Gastrocnemius medialis (tissue), 4 donors: ENCODE measurements around the gene COP1. TPM values are rescaled to one million over a fixed set of nuclear protein-coding genes. Genes with fewer than 3 reads are reported as not detected.

Source experiments
- ATAC-seq, 2 donors: fragments of 150-250 bp; one replicate each; pipeline ENCODE4 v1.9.1; 2016
- DNase-seq, 2 donors: peaks; one replicate each; pipeline ENCODE4 v3.0.0-alpha.2; 2019
- H3K27ac ChIP-seq, 4 donors: fragments of 200-600 bp; sonication (generic); 1 replicate in 1 of 4; 2 replicates in 3 of 4; pipeline ENCODE4 v1.5.1; 2016 to 2018; ENCODE audit warnings: mild to moderate bottlenecking in 2 of 4, moderate library complexity in 1 of 4
- H3K27me3 ChIP-seq, 3 donors: fragments of 200-600 bp; sonication (generic) in 2 of 3; 1 replicate in 1 of 3; 2 replicates in 2 of 3; pipeline versions ENCODE4 v1.5.1 to v1.6.0; 2016 to 2019; ENCODE audit warnings: mild to moderate bottlenecking in 1 of 3, moderate library complexity in 1 of 3
- H3K36me3 ChIP-seq, 2 donors: fragments of 200-600 bp; sonication (generic) in 1 of 2; one replicate each; pipeline ENCODE4 v1.5.1; 2017 to 2018
- H3K4me1 ChIP-seq, 2 donors: fragments of 200-600 bp; sonication (generic) in 1 of 2; one replicate each; pipeline ENCODE4 v1.5.1; 2016 to 2017; ENCODE audit warnings: mild to moderate bottlenecking in 2 of 2
- H3K4me3 ChIP-seq, 4 donors: fragments of 200-600 bp; sonication (generic) in 3 of 4; 1 replicate in 1 of 4; 2 replicates in 3 of 4; pipeline ENCODE4 v1.5.1; 2016 to 2019; ENCODE audit warnings: mild to moderate bottlenecking in 2 of 4
- H3K9me3 ChIP-seq, 3 donors: fragments of 200-600 bp; sonication (generic) in 2 of 3; 1 replicate in 1 of 3; 2 replicates in 2 of 3; pipeline ENCODE4 v1.5.1; 2016 to 2019
- POLR2A ChIP-seq, 2 donors: fragments of 450-650 bp; IDR thresholded peaks; one replicate each; pipeline ENCODE4 v1.6.1; 2017; ENCODE audit warnings: antibody characterized with exemption in 2 of 2, mild to moderate bottlenecking in 2 of 2, moderate library complexity in 2 of 2
- in situ Hi-C, 4 donors: fragments of 200-750 bp; cut with MboI; loops; one replicate each; pipeline versions ENCODE4 v1.15.0 to v1.8.0; 2017; ENCODE audit warnings: low sequenced_read_pairs in 4 of 4
- intact Hi-C: fragments of 100-400 bp; cut with DNase I; formaldehyde crosslinking; loops from one replicate; pipeline ENCODE4 v1.15.1; 2023; ENCODE audit warnings: low total_unique reads
- total RNA-seq, 4 donors: library from RNA; depleted of rRNA; stranded (reverse); fragments of >200 nt; gene quantifications; one replicate each; pipeline versions ENCODE4 v1.1.0 to v1.2.3, GENCODE V29; 2016
- TF ChIP-seq, protein P1 (sequence below), 5 experiments: fragments of 450-650 bp in 3 of 5; fragments of 200-600 bp in 2 of 5; sonication (generic) in 2 of 5; IDR thresholded peaks in 4 of 5; conservative IDR thresholded peaks in 1 of 5; 1 replicate in 4 of 5; 2 replicates in 1 of 5; pipeline ENCODE4 v1.5.1; 2016 to 2019; ENCODE audit warnings: antibody characterized with exemption in 5 of 5, mild to moderate bottlenecking in 3 of 5, moderate library complexity in 3 of 5

Gene COP1
- total RNA-seq, 4 donors from 2014 or later, result 19.6 to 29.7 (median 25.3) TPM

DNA sequence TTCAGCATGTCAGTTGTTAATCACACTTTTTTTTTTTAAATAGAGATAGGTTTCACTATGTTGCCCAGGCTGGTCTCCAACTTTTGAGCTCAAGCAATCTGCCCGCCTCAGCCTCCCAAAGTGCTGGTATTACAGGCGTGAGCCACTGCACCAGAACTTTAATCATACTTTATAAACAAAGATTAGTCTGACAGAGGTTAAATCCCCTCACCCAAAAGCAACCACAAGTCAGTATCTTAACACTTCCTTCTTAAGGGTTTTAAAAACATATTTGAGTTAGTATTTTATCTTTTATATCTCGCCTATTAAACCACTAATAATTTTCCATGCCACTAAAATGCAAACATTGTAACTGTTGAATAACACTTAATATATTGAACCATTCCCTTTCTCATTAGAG, 70.2 kb downstream of the COP1 start:
- H3K27me3 ChIP-seq, result no peaks in the 10 kb centered on the region
- intact Hi-C loops (no loop called here), in situ Hi-C loops (no loop called here)
- ATAC-seq, result no peak
- no peak for TF ChIP-seq POLR2A (IDR thresholded peaks at IDR 0.05)
- TF ChIP-seq, protein P1, sequence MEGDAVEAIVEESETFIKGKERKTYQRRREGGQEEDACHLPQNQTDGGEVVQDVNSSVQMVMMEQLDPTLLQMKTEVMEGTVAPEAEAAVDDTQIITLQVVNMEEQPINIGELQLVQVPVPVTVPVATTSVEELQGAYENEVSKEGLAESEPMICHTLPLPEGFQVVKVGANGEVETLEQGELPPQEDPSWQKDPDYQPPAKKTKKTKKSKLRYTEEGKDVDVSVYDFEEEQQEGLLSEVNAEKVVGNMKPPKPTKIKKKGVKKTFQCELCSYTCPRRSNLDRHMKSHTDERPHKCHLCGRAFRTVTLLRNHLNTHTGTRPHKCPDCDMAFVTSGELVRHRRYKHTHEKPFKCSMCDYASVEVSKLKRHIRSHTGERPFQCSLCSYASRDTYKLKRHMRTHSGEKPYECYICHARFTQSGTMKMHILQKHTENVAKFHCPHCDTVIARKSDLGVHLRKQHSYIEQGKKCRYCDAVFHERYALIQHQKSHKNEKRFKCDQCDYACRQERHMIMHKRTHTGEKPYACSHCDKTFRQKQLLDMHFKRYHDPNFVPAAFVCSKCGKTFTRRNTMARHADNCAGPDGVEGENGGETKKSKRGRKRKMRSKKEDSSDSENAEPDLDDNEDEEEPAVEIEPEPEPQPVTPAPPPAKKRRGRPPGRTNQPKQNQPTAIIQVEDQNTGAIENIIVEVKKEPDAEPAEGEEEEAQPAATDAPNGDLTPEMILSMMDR (IDR thresholded peaks at IDR 0.05 in 4 of 5, conservative IDR thresholded peaks at IDR 0.05 in 1 of 5), result no peak
- H3K9me3 ChIP-seq, result no peaks in the 10 kb centered on the region
- no peaks in the 10 kb centered on the region for H3K36me3 ChIP-seq
- H3K27ac ChIP-seq, result no peak overlapping the region
- DNase-seq, result no peak
- H3K4me1 ChIP-seq, result no peaks in the 10 kb centered on the region
- no peak overlapping the region for H3K4me3 ChIP-seq

DNA sequence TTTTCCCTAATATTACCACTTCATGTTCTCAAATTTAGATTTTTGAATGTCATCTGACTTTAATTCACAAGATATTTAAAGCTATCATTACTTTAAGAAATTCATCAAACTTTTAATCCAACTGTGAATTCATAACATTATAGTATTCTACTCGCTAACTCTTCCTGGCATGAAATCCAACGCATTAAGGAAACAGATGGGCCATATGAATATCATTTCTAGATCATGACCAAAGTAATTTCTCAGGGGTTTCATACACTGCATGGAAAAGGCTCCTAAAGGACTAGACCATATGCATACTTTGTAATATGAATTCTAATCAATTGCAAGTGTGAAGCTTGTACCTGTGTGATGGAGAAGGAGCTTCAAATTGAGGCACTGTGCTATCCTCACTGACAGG, 72.4 kb downstream of the COP1 start:
- Histone ChIP-seq H3K36me3 (no peaks in the 10 kb centered on the region), H3K27me3 (no peaks in the 10 kb centered on the region), H3K4me1 (no peaks in the 10 kb centered on the region), H3K27ac (no peak overlapping the region), H3K4me3 (no peak overlapping the region), H3K9me3 (no peaks in the 10 kb centered on the region)
- no peak for ATAC-seq
- in situ Hi-C loops, result no loop called here
- no peak for TF ChIP-seq POLR2A (IDR thresholded peaks at IDR 0.05)
- TF ChIP-seq, protein P1 (IDR thresholded peaks at IDR 0.05 in 4 of 5, conservative IDR thresholded peaks at IDR 0.05 in 1 of 5), result no peak
- intact Hi-C loops, result no loop called here
- DNase-seq, result no peak

DNA sequence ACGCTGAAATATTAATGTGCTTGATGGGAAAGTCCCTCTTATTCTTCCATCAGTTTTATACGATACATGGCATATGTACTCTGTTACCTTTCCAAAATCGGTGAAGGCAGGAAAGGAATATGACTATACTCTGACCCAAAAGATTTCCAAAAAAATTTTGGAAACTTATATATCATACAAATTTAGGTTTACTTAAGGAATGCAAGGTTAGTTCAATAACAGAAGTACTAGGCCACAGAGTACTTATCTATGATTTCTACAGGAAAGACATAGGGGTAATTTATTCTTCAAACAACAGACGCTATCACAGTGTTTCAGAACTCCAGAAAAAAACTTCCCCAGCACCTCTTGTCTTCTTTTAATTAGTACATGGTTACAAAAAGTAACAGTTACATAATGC, 84.8 kb downstream of the COP1 start:
- no peak overlapping the region for H3K4me3 ChIP-seq
- ATAC-seq (no peak), DNase-seq (no peak)
- no peak for TF ChIP-seq POLR2A (IDR thresholded peaks at IDR 0.05)
- H3K4me1 ChIP-seq, result no peaks in the 10 kb centered on the region
- in situ Hi-C loops, result no loop called here
- H3K9me3 ChIP-seq, result no peaks in the 10 kb centered on the region
- H3K27ac ChIP-seq, result no peak overlapping the region
- H3K36me3 ChIP-seq, result no peaks in the 10 kb centered on the region
- intact Hi-C loops, result no loop called here
- H3K27me3 ChIP-seq, result no peaks in the 10 kb centered on the region

DNA sequence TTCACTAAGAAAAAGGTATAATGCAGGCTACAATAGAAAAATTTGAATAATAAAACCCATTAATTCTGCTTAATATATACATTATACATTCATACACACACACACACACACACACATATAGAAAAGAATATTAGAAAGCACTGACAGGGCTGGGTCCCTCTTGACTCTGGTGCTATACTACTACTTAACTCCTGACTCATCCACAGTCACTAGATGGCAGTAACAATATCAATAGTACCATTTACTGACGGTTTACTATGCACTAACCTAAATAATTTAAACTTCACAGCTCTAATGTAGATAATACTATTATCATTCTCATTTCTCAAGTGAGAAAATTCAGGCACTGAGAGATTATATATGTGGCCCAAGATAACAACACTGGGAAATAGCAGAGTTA, 87.5 kb downstream of the COP1 start:
- in situ Hi-C loops, result no loop called here
- TF ChIP-seq POLR2A (IDR thresholded peaks at IDR 0.05), result no peak
- TF ChIP-seq, protein P1 (IDR thresholded peaks at IDR 0.05 in 4 of 5, conservative IDR thresholded peaks at IDR 0.05 in 1 of 5), result no peak
- intact Hi-C loops, result no loop called here

DNA sequence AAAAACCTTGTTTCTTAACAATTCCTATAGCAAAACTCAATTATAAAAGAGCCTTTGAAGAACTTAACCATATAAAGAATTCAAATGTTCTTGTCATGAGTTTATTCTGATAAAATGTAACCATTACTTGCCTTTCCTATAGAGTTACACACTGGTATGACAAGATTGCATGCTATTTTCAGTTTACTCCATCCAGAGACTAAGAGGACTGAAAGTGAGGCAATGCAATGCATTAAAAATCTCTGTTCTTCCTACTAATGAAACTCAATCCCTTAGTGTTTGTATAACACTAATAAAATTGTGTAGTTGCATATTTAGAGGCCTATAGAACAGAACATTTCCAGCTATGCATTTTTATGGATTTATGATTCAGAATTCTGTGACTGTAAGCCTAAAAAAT, 88.1 kb downstream of the COP1 start:
- ATAC-seq (no peak), DNase-seq (no peak)
- Histone ChIP-seq H3K4me3 (no peak overlapping the region), H3K9me3 (no peaks in the 10 kb centered on the region), H3K27ac (no peak overlapping the region), H3K4me1 (no peaks in the 10 kb centered on the region), H3K27me3 (no peaks in the 10 kb centered on the region), H3K36me3 (peaks cover 0 to 13% of the 10 kb centered on the region in 2 donors)
- in situ Hi-C loops, result no loop called here
- intact Hi-C loops, result no loop called here
- TF ChIP-seq, protein P1 (IDR thresholded peaks at IDR 0.05 in 4 of 5, conservative IDR thresholded peaks at IDR 0.05 in 1 of 5), result no peak
- TF ChIP-seq POLR2A (IDR thresholded peaks at IDR 0.05), result no peak

More for the DNA sequence above, 87.5 kb downstream of the COP1 start:
- Histone ChIP-seq H3K4me1 (no peaks in the 10 kb centered on the region), H3K4me3 (no peak overlapping the region), H3K27me3 (no peaks in the 10 kb centered on the region), H3K27ac (no peak overlapping the region), H3K9me3 (no peaks in the 10 kb centered on the region), H3K36me3 (peaks cover 0 to 10% of the 10 kb centered on the region in 2 donors)
- no peak for DNase-seq
- ATAC-seq, result no peak
